DMS153 treated with DMSO at 0.1 percent for 48 hours (cell line): Measurements from ENCODE around the gene CACNA1A.

Source experiments
- DNase-seq: peaks from one replicate; lab custom pipeline; 2025; ENCODE audit not compliant: unreplicated experiment; lab: John Stamatoyannopoulos, UW

Gene CACNA1A

DNA sequence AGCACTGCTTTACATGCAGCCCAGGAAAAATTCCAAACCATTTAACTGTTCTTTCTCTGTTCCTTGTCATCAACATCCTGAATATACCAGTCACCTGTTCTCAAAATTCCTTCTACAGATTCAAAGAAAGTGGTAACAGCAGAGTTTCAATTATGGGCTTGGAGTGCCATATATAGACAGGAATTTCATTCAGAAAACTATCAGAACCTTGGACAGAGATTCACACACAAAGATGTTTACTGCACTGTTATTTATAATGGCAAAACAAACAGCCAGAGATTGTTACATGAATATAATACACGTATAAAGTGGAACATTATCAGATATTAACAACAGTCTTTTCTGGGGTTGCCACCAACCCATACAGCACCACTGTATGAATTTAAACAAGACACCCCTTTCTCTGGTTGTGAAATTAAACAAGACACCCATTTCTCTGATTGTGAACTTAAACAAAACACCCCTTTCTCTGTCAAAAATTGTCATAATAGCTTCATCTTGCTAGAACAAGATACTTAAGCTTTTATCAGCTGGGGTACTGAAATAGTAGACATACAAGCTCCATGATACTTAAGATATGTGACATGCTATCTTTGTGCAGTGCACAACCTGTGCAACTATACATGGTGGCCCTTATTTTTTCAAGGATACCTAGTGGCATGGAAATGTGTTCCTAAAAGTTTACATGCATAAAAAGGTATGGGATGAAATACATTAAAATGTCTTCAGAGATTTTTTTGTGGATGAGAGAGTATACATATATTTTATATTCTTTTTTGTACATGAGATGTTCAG, 12.6 kb downstream of the CACNA1A start:
- DNase-seq = no peak

DNA sequence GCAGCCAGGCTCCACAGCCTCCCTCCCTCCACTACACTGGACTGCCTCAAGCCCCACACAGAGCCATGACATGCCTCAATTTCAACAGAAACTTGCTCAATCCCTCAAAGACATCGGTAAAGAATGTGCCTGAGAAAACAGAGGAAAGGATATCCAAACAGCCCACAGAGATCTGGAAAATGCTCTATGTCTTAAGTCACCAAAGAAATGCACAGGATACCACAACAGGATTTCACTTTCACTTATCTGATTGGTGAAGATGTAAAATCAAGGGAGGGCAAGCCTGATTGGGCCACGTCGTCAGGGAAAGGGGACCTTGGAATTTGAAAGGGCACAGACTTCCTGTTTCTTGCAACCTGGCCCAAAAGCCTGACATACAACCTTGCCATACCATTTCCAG, 14.2 kb downstream of the CACNA1A start:
- no peak for DNase-seq

DNA sequence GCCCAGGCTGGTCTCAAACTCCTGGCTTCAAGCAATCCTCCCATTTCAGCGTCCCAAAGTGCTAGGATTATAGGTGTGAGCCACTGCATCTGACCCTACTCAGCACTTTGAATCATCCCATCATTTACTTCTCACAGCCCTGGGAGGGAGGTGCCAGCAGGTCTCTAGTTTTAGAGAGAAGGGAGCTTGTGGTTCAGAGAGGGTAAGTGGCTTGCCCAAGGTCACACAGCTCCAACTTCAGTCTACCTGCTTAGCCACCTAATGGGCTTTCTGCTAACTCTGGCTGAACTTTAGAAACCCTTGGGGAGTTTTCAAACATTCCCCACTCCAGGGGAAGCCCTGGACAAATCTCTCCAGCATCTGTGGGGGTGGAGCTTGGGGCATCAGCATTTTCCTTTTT, 18.3 kb downstream of the CACNA1A start:
- no peak for DNase-seq

DNA sequence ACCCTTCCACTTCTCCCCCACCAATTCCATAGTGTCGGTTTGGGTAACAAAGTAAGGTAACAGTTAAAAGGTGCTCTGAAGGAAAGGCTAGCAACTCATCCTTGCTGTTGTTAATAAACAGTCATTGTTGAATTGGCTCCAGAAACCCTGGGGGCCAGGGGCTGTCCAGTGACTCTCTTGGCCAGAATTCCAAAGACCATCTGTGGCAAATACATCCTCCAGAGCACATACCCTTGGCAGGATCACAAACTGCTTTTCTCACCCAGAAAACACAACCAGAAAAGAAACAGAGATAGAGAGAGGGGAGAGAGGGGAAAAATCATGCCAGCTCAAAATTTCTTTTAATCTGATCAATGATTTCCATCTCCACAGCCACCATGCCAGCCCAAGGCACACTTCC, 22.1 kb downstream of the CACNA1A start:
- no peak for DNase-seq

DNA sequence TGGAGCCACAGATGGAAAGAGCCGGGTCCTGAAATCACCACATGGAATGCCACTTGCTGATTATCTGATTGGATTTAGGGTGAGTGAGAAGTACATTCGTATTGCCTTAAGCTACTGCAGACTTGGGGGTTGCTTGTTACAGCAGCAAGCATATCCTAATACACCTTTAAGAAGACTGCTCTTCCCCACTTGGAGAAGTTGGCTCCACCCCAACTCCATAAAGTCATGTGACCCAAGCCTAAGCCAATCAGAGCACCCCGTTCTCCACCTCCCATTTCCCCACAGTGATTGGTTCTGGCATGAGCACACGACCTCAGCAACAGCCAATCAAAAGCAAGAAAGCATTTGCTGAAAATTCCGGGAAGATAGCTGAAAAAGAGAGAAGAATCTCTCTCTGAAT, 23.1 kb downstream of the CACNA1A start:
- no peak for DNase-seq

DNA sequence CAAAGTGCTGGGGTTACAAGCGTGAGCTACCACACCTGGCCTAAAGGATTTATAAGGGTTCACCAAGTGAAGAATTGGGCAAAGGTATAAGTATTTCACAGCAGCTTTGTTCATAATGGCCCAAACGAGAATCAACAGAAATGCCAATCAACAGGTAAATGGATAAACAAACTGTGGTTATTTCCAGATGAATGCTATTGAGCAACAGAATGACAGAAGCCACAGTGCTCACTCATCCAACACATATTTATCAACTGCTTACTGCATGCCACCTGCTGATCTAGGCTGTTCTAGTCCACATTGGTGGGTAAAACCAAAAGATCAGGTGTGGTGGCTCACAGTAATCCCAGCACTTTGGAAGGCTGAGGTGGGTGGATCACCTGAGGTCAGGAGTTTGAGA, 27.7 kb downstream of the CACNA1A start:
- DNase-seq = no peak

DNA sequence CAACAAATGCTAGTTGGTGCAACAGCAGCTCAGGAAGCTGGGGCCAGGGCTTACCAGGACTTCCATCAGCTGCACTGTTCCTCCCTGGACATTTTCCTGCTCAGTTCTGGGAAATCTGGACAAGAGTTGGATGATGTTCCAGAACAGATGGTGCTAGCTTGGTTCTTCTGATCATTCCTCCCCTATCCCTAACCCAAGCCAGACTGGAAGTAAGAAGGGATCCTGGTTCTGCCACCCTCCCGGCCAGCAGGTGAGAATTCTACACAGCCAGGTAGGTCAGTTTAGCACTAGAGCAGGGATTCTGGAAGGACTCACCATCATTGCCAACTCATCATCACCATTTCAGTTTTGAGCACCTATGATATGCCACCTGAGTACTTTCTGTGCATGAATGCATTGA, 30.2 kb downstream of the CACNA1A start:
- no peak for DNase-seq

DNA sequence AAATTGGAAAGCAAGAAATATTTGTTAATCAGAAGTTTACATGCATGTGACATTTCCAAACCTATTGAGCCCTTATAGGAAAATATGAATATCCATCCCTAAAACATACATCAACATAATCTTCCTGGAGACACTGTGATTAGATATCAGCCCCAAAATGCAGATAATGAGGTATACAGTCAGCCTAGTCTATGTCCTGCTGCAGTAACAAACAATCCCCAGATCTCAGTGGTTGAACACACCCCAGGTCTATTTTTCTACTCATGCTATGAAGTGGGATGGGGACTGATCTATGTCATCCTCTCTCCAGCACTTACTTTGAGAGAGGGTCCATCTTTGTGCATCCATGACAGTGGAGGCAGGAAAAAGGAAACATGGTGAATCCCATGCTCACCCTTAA, 31.2 kb downstream of the CACNA1A start:
- no peak for DNase-seq

DNA sequence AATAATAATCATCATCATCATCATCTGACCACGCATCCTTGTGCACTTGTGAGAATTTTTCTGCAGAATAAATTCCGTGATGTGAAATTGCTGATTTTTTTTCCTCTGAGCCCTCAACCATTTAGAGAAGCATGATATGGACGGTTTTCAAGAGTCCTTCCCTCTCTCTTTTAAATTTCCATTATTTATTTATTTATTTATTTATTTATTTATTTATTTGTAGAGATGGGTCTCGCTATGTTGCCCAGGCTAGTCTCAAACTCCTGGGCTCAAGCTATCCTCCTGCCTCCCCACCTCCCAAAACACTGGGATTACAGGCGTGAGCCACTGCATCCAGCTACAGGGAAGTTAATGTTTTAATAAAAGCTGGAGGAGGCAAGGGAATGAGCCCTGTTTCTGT, 39.6 kb downstream of the CACNA1A start:
- DNase-seq = no peak

DNA sequence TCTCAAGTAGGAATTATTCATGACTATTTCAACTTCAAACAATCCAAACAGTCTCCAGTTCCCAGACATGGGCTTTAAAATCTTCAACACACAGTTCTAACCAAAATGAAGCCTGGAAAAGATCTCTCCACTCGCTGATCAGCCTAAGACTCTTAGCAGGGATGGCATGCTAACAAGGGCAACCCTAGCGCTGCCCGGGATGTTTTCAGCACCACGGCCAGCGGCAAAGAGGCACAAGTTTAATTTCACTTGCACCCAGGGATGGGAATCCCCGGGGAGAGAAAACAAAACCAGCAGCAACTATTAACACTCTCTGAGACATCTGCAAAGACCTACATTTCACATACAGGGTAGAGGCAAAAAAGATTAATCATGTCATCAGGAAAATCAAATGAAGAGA, 43.0 kb downstream of the CACNA1A start:
- DNase-seq = no peak

DNA sequence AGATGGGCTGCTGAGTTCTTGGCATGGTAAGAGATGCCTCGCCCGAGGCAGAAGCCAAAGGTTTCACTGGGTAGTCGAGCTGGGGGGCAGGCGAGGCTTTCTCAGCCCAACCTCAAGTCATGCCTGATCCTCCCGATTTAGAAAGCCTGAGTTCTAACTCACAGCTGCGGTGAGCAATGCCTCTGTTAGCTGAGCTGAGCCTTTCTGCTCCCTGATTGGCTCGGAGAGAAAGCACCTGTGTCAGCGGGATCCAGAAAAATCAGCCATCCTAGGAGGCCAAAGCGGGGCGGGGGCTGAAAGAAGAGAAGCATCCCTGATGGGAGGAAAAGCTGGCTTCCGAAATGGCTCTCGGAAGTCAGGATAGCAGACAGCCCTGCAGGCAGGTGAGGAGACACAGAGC, 44.7 kb downstream of the CACNA1A start:
- DNase-seq = no peak

DNA sequence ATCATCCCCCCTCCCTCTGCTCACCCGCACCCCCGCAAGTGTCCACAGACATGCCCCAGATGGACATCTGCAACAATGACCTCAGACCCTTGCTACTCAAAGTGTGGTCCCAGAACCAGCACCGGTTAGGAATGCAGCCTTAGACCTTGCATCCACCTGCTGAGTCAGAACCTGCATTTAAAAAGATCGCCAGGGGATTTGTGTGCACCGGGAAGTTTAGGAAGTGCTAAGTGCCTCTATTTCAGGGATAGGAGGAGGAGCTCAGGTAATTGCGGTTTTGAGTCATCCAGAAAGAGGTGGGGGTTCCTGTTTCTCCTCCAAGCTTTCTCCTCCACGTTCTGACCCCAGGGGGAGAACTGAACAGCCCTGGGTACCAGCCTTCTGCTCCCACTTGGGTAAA, 46.2 kb downstream of the CACNA1A start:
- no peak for DNase-seq

DNA sequence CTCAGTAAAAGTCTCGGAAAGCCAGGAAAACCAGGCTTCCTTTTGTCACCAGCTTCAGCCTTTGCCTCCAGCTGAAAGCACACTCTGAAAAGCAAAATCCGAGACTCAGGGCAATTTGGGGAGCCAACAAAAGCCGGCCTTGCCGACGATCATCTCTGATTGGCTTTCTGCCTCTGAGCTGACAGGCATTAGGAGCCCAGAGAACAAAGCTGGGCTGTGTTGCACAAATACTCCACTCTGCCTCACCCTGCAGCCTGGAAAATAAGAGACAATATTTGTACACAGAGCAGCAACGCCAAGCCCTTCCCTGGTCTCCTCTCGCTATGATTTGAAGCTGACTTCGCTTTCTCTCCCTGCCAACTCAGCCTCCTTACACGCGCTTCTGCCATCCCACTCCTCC, 46.9 kb downstream of the CACNA1A start:
- no peak for DNase-seq

DNA sequence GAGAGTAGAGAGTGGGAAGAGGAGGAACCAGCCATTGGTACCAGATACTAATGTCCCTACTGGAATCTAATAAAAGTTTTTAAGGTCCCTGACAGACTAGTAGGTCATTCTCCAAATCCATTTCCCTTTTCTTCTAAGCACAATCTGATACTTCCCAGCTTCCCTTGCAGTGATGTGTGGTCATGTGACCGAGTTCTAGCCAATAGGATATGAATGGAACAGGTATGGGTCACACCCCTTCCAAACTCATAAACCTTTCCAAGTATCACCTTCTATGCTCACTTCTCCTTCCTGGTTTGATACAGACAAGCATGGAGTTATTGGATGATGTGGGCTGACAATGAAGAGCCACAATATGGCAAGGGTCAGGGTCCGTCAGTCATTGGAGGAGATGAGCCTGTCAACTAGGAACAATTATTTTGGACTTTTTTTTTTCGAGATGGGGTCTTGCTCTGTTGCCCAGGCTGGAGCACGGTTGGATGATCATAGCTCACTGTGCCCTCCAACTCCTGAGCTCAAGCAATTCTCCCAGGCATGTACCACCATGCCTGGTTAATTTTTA, 54.8 kb downstream of the CACNA1A start:
- DNase-seq = no peak

DNA sequence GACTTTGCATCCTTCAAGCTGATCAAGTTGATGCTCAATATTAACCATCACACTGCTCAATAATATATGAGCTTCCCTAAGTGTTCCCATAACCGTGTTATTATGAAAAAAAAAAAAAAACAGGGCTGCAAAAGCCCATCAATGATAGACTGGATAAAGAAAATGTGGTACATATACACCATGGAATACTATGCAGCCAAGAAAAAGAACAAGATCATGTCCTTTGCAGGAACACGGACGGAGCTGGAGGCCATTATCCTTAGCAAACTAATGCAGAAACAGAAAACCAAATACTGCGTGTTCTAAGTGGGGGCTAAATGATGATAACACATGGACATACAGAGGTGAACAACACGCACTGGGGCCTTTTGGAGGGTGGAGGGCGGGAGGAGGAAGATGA, 58.3 kb downstream of the CACNA1A start:
- DNase-seq = no peak

DNA sequence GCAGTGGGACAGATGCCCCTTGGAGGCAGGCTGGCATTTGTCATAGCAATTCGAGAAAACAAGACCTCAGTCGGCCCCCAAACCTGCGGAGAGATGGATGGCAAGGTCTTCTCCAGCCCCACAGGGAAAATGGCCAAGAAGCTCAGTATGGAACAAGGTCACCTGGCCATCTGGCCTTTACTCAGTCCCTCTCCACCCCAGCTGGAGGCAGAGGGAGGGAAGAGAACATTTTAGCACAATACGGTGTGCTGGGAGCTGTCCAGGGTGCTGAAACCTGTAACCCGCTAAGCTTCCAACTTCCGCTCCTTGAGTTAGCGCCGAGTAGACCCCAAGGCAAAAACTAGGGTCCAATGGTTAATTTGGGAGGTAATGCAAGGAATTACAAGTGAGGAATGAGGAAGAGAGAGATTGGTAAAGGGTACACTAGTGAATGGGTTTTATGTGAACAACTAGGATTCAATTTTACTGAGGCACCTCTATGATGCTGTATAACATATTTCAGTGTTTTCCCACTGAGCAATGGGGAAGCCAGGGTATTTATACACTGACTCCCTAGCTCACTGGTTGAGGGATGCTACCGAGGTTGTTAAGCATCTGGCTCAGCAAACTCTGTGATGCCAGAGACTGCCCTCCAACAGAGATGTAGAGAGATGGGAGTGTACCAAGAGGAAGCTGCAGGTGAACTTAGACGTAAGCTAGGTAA, 64.3 kb downstream of the CACNA1A start:
- no peak for DNase-seq

DNA sequence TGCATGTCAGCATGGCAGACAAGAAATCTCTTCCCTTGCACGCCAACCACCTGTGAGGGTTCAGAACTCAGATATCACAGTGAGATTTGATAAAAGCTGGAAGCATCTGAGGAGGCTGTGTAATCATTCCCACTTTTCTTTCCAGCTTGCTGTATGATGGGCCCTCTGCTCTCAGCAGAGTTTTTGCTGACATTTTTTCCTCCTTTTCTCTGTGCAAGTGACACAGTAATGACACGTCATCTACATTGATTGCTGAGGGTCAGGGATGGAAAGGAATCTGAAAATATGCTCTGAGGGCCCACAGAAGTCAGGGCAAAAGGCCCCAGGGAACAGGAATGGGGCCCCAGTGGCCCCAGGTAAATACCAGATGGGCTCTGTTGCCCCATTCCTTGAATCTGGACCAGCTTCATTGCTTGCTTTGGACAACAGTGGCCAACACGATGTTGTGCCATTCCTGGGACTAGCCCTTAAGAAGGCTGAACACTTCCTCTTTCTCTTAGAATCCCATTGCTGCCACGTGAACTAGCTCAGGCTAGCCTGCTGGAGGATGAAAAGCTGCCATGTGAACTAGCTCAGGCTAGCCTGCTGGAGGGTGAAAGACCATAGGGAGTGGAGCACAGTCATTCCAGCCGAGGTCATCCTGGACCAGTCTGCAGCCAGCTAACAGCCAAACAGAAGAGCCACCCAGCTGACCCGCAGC, 68.2 kb downstream of the CACNA1A start:
- DNase-seq = no peak

DNA sequence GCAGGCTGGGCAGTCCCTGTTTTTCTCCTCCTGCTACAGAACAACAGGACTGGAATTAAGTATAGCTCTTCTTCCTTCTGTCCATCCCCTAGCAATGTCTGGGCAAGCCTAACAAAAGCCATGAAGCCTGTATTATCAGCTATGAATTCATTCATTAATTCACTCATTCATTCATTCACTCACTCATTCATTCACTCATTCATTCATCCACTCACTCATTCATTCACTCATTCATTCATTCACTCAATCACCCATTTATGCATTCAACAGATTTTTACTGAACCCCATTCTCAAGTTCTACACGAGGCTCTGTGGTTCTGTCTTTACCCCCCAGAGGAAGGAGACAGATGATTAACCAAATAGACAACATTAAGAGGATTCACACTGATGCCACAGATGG, 69.9 kb downstream of the CACNA1A start:
- DNase-seq = no peak

DNA sequence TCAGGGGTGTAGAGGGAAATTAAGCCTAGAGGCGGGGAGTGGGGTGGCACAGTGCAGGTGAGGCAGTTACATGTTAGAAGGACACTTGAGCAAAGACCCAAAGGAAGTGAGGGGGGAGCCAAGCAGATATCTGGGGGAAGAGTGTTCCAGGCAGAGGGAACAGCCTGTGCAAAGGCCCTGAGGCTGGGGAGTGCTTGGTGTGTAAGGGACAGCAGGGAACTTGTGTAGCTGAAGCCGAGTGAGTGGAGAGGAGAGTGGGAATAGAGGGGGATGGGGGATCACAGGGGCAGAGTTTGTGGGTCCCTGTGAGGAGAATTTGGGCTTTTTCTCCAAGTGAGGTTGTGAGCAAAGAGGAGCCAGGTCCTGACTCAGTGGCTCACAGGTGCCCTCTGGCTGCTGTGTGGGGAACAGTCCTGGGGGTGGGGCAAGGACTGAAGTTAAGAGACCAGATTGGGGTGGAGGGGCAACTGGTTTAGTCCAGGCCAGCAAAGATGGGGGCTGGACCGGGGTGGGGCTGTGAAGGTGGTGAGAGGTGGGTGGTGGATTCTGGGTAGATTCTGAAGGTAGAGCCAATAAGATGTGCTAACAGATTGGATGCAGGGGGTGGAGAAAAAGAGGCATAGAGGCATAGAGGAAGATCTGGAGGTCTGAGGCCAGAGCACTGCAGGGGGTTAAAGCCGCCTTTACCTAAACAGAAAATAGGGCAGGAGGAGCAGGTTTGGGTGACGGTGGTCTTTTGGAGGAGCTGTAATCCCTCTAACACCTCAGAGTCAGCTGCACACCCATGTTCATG, 75.3 kb downstream of the CACNA1A start:
- no peak for DNase-seq

DNA sequence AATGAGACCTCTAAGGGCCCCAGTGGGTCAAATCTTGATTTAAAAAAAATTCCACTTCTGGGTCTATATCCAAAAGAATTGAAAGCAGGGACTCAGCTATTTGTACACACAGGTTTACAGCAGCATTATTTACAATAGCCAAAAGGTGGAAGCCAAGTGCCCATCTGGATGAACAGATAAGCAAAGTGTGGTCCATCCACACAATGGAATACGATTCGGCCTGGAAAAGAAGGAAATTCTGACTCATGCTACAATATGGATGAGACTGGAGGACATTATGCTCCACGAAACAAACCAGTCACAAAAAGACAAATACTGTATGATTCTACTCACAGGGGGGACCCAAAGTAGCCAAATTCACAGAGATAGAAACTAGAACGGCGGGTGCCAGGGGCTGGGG, 76.7 kb downstream of the CACNA1A start:
- DNase-seq = no peak

DNA sequence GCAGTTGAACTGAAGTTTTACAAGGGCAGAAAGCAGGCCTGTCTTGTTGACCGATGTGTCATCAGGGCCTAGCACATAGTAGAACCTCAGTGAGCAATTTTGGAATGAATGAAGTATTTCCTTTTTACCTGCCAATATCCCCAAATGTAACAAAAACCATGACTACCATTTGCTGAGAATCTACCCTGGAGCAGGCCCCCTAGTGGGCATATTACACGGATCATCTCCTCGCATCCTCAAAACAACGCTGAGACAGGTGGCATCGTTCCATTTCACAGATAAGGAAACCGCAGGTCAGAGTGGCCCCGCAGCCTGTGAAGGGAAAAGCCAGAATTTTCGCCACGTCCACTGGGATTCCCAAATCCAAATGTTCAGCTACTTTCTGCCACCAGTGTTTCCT, 77.9 kb downstream of the CACNA1A start:
- DNase-seq = no peak
